Ishikawa (cell line): ENCODE measurements around the gene TCEA3.

ENCODE experiments used
- CEBPB ChIP-seq: IDR thresholded peaks from 2 replicates; pipeline ENCODE4 v1.6.1; 2012
- TAF1 ChIP-seq: IDR thresholded peaks from 2 replicates; pipeline ENCODE4 v1.6.1; 2012; ENCODE audit warnings: low read depth, mild to moderate bottlenecking

GRCh38 chr1:23473037-23473800 is 48.7 kb upstream of the TCEA3 start:
- no peak for TF ChIP-seq TAF1
- no peak for TF ChIP-seq CEBPB
